Measurements from ENCODE around the gene RPTOR.

DNA sequence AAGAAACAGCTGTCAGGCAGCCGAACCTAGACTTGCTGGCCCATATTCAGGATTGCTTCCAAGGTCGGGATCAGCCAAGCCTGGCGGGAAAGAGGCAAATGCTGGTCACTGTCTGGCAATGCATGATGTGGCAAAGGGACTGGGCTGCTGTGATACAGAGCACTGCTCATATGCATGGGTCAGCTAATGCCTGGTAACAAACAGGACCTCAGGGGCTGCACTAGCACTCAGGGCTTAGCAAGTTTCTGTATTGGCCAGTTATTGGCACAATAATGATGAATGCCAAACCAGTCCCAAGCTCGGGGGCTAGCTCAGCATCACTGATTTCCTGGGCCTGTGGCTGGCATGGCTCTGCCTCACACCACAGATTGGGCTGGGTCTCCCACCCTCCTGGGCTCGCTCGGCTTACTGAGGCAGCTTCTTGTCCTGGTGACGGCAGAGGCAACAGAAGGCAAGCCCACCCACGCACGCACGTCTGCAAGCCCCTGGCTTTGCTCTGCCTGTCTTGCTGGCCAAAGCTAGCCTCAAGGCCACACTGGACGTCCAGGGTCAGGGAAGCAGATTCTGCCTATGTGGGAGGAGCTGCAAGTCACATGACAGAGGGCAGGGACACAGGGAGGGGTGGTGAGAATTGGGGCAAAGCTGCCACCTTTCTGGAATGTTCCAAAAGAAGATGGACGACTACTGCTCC lies 21.4 kb upstream of the RPTOR start:
- TF ChIP-seq, protein P1, sequence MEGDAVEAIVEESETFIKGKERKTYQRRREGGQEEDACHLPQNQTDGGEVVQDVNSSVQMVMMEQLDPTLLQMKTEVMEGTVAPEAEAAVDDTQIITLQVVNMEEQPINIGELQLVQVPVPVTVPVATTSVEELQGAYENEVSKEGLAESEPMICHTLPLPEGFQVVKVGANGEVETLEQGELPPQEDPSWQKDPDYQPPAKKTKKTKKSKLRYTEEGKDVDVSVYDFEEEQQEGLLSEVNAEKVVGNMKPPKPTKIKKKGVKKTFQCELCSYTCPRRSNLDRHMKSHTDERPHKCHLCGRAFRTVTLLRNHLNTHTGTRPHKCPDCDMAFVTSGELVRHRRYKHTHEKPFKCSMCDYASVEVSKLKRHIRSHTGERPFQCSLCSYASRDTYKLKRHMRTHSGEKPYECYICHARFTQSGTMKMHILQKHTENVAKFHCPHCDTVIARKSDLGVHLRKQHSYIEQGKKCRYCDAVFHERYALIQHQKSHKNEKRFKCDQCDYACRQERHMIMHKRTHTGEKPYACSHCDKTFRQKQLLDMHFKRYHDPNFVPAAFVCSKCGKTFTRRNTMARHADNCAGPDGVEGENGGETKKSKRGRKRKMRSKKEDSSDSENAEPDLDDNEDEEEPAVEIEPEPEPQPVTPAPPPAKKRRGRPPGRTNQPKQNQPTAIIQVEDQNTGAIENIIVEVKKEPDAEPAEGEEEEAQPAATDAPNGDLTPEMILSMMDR (IDR thresholded peaks at IDR 0.05) = no peak
- TF ChIP-seq EP300 (IDR thresholded peaks at IDR 0.05) (no peak), POLR2AphosphoS5 (IDR thresholded peaks at IDR 0.05) (no peak)

Data from esophagus muscularis mucosa (tissue), 4 donors.